ENCODE results near the gene ARL6IP4.

Gene ARL6IP4

DNA sequence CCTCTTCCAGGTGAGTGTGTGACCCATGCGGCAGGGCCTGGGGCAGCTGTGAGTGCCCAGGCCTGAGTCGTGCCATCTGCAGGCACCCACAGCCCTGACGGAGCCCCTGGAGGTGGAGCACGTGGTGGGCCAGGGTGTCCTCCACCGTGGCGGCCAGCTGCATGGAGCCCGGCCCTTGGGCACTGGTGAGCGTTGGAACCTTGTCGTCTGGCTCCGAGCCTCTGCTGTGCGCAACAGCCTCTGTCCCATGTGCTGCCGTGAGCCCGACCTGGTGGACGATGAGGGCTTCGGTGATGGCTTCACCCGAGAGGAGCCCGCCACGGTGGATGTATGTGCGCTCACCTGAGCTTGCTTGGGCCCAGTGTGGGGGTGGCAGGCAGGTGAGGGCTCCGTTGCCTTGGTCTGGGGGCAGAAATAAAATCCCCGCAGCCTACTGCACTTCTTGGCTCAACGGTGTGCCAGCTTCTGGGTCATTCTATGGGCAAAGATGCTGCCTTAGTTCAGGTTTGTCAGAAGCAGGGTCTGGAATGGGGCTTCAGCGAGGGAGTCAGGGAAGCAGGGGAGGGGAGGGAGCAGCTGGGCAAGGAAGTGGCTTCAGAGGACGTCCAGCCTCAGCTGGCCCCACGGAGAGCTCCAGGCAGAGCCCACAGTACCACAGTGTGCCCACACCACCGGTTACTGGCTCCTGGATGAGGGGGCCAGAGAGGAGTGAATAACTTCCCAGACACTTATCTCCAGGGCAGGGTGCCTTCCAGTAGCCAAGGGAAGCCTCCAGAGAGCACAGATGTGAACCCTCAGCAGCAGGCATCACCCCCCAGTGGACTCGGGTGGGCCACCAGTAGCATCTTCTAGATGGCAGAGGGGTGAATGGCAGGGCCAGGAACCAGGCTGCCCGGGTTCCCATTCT lies 1.2 kb upstream of the ARL6IP4 start:
- no peak for DNase-seq

DNA sequence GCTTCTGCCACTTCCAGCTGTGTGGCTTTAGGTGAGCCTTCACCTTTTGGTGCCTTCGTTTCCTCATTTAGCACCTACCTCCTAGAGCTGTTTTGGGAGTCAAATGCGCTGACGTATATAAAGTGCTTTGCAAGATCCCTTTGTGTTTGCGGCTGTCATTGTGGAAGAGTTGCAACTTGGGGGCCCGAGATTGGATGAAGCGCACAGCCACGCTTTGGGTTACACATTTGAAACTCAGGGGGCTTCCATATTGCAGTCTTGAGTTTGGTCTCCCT lies 636 bp upstream of the ARL6IP4 start:
- DNase-seq, result no peak

DNA sequence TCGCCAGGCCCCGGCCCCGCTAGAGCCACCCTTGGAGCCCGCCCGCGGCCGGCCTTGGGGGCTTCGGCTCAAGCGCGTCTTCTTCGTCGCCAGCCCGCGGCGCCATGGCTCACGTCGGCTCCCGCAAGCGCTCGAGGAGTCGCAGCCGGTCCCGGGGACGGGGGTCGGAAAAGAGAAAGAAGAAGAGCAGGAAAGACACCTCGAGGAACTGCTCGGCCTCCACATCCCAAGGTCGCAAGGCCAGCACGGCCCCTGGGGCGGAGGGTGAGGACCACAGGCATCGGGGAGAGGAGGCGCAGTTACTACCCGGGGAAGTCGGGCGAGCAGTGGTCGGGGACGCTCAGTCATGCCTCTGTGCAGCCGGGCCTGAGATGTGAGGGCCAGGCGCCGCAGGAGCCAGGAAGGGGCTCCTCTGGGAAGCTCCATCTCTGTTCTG lies 573 bp downstream of the ARL6IP4 start:
- DNase-seq, result no peak

DNA sequence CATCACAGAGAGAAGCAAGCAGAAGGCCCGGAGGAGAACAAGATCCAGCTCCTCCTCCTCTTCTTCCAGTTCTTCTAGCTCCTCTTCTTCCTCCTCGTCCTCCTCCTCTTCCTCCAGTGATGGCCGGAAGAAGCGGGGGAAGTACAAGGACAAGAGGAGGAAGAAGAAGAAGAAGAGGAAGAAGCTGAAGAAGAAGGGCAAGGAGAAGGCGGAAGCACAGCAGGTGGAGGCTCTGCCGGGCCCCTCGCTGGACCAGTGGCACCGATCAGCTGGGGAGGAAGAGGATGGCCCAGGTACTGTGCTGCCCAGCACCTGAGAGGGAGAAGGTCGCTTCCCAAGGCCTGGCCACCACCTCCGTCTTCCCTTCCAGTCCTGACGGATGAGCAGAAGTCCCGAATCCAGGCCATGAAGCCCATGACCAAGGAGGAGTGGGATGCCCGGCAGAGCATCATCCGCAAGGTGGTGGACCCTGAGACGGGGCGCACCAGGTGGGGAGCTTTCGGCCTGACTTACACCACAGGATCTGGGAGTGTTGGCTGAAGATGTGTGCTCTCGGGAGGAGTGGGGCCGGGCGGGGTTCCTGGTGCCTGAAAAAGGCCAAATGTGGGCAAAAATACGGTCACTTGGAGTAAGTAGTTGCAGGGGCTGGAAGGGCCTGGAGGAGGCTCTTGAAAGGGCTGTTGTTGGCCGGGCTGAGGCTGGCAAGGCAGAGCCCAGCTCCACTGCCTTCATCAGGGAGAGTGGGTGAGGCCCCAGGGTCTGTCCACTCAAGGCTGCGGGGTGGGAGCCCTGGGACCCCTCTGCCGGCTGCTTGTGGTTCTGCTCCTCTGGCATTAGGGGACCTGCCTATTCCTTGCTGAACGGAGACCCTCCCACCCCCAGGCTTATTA lies 1.4 kb downstream of the ARL6IP4 start:
- no peak for DNase-seq

DNA sequence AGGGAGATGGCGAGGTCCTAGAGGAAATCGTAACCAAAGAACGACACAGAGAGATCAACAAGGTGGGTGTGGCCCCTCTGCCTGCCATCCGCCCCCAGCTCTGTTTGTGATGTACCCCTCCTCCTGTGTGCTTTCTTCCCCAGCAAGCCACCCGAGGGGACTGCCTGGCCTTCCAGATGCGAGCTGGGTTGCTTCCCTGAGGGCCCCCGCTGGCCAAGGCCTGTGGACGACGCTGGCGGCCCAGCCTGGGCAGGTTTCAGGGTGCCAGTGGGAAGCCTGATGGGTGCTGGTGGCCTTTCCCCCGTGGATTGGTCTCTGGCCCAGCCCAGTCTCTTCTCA lies 2.0 kb downstream of the ARL6IP4 start:
- DNase-seq, result no peak

DNA sequence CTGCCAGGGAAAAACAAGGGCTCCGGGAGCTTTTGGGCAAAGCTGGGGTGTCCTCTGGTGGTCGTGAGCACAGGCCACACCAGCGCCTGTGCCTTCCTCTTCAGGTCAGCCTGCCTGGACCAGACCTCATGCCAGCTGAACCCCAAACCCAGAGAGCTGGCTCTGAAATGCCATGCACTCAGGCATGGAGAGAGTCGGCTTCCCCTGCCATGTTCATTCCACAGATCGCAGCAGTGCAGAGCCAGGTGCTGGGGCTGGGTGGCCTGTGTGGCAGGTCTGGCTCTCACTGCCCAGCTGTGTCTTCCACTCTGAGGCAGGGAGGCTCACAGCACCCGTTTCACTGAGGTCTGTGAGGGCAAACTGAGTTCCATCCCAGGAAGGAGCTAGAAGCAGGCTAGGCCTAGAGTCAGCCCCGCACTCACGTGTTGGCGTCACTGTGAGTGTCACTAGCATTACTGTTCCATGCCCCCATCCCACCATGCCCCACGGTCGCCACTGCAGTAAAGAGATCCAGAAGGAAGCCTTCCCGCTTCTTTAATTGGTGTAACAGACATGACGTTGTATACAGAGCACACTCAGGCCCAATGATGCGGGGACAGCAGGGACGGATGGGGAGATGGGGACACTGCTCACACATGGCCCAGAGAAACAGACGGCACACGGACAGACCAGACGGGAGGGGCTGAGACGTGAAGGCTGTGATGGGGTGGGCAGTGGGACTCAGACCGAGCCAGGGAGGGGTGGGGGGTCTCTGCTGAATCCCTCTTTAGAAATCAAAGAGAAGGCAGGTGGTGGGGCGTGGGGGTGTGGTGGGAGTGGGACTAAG lies 2.7 kb downstream of the ARL6IP4 start:
- no peak for DNase-seq

DNA sequence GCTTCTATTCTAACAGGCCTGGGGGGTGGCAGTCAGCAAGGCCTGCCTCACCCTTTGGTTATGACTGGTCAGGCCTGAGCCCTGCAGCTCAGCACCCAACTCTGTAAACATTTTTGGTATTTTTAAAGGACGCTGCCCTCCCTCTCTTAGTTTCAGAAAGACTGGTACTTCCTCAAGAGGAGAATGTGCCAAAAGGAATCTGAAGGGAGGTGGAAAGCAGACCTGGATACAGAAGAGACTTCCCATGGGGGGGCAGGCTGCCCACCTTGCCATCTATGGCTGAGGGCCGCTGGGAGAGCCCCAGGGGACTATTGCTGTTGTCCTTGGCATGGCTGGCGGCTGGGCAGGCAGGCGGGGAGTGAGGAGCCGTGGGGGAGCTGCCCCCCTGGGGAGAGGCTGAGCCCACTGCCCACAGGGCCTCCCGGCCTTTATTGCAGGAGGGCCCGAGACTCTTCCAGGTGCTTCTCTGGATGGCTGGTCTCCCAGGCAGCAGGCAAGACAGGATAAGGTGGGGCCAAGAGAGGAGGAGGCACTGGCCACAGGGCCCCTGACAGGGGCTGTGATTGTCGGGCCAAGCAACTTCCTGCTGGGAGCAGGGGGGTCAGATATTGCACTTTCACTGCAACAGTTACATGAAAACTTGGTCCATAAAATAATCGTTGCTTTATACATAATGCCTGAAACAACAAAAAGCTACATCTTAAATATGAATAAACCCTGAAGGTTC lies 3.5 kb downstream of the ARL6IP4 start:
- DNase-seq, result no peak

DNA sequence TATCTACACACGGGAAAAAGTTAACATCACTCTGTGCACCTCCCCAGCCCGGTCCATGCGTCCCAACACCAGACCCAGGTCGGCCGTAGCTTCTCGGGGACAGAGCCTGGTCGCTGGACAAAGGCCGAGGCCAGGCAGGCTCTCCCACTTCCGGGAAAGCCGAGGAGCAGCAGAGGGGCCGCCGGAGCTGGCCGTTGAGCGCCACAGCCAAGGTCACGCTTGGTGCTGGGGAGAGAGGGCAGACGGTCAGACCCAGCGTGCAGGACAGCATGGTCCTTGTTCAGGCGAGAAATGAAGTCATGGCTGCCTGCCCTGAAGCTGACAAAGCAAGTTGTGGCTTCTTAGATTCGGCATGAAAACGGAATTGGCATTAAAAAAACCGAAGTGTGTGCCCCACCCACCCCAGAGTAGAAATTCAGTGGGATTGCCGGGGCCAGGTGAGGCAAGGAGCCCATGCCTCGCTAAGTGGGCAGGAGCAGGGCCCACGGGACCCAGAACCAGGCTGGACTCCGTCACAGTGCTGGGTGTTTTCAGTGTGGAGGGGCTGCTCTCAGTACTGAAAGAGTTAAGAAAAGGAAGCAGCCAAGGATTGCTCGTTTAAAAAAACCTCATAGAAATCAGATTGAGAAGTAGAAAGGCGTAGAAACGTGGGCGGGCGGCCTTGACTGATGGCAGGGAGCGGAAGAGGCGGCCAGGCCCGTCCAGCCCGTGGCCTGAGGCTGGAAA lies 4.3 kb downstream of the ARL6IP4 start:
- no peak for DNase-seq

DNA sequence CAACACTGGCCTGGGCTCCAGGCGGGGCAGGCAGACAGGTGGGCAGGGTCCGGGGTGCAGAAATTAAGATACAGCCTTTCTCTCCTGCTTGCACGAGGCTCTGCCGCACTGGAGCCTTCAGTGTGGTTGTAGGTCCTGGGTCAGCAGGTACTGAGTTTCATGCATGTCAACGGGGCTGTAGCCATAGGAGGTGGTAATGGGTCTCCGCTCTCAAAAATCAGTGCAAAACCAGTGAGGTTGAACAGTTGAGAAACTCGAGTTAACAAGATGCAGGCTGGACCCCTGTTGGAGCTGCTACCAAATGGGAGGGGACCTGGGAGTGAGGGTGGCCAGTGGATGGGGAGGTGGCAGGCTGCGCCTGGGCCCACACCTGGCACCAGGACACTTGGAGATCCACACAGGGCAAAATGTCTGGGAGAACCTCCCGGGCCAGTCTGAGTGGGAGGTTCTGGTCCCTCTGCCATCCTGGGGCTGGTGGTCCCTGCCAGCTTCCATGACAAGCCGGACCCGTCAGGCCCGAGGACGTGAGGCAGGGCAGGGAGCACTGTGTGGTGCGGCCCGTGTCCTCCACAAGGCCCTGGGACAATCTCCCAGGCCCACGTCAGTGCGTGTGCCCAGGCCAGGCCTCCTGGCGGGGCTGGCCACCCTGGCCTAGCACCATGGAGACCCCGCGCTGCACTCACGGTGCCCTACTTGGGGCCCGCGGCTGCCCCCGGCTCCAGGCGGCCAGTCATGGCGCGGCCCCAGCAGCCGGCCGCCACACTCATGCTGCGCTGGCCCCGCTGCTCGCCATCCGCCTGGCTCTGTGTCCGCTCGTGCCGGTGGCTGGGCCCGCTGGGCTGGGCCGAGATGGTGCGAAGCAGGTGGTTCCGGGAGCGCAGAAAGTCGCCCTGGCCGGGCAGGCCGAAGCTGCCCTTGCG lies 5.1 kb downstream of the ARL6IP4 start:
- DNase-seq, result no peak

DNA sequence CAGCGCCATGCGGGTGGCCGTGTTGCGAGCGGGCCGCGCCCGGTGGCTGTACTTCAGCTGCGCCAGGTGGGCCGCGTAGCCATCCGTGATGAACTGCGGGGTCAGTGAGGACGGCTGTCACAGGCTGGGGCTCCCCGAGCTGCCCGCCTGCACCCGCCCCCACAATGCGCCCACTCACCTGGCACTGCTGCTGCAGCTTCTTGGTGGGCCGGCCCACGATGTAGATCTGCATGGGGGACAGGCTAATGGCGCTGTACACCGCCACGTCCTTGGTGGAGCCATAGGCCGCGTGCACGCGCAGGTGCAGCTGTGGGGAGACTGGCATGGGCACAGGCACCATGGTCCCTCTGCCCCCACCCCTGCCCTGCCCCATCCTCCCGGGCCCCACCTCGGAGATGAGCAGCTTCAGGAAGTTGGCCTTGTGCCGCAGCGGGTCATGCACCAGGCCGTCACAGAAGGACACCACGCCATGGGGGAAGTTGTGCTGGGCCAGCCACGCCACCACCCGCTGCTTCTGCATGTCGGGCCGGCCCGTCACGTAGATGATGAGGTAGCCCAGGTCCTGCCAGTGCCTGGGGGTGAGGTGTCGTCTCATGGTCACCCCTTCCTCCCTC lies 5.9 kb downstream of the ARL6IP4 start:
- no peak for DNase-seq

DNA sequence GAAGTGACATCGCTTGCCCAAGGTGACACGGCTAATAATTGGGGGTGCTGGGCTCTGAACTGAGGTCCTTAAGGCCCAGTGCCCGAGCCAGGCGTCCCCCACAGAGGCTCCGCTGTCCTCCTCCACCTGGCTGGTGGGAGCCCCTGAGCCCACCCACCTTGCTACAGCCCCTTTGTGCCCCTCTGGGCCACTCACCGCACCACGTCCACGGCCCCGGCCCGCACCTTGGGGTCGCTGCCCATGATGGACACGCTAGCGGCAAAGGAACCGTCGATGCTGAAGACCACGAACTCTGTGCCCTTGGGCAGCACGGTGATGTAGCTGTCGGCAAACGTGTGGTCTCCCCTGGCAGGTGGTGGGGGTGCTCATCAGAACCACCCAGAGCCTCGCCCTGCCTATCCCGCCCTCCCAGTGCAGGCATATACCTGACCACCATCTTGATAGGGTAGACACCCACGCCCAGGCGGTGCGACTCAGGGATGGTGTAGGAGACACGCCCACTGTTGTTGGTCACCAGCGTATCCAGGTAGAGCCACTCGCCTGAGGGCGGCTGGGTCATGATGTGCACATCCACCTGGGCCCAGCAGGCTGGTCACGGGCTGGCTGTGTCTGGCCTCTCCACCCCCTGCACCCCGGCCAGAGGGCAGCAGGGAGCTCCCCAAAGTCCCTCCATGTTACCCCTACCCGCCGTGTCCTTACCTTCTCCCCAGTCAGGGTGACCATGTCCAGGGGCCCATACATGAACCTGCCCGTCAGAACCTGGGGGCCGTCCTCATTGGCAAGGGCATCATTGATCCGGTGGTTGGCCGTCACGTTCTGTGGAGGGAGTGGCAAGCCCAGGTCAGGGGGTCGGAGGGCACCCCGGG lies 6.8 kb downstream of the ARL6IP4 start:
- DNase-seq, result no peak

DNA sequence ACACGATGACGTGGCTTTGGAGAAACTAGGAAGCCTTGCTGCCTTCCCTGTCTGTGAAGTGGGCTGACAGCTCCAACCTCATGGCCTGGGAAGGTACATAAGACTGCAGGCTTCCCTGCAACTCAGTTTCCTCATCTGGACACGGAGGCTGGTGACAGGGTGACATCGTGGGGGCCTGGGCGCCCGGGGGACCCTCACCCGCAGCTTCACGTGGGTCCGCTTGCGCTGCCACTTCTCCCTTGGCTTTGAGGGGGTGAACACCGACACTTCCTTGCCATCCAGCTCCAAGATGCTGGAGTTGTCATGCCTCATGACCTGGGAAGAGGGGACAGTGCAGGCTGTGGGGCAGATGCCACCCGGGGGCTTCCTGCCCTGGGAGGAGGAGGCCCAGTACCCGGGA lies 7.6 kb downstream of the ARL6IP4 start:
- no peak for DNase-seq

DNA sequence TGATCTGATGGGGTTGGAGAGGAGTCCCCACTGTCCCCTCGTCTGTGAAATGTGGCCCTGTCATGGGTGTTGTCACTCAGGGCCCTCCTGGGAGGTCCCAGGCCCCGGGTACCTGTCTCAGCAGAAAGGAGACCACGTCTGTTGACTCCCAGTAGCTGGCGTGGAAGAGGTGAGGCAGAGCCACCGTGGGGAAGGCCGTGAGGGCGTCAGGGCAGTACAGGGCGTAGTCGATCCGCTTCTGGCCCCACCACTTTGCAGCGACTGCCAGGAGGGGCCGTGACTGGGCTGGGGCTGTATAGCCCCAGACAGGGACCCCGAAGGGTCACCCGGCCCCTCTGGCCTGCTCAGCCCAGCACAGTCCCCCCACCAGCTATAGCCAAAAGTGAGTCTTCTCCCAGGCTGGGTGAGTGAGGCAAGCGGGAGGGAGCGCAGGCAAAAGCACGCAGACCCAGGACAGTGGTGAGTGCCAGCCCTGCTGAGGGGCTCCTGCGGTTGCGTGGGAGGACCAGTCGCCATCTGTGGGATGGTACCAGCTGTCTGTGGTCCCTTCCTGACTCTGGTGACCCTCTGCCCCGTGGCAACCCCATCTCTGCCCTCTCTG lies 8.2 kb downstream of the ARL6IP4 start:
- DNase-seq, result no peak

DNA sequence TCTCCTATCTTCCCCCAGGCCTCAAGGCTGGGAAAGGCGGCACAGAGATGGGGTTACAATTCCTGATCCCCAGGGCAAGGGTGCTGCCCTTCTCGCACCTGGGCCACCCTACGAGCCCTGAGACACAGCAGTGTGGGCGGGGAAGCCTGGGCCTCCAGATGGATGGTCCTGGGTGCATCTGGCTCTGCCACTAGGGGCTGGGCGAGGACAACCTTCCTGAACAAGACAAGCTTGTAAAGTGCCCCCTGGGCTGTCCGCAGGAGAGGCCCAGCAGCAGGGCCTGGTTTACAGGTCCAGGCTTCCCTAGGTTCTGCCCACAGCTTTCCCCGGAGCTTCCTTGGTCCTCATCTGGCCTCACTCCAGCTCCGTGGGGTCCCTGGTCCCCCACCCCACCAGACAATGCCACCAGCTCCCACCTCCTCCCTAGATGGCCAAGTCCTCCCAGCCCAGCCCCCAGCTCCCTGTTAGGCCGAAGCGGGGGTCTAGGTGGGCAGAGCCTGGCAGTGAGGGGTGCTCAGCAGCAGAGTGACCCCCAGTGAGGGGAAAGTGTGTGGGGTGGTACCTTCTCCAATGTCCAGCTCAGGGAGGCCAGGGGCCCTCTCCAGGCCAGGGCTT lies 8.9 kb downstream of the ARL6IP4 start:
- no peak for DNase-seq

DNA sequence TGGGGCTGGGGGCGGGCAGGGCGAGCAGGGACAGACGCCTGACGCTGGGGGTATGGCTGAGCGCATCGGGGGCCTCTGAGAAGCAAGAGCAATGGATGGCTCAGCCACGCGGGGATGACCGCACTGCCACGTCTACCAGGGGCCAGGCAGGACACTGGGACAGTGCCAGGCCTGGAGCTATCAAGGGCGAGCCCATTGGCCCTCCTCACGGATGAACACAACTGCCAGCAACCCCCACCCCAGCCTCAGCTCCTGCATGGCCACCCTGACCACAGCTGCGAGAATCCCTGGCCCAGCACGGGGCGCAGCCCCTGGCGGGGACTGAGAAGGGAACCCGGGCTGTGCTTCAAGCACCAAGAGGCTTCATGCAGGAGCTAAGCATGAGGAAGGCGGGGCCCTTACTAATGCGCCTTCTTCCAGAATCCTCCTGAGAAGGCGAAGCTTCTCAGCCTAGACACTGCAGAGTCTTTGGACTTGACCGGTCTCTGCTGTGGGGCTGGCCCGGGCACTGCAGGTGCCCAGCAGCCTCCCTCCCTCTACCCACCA lies 9.5 kb downstream of the ARL6IP4 start:
- no peak for DNase-seq

DNA sequence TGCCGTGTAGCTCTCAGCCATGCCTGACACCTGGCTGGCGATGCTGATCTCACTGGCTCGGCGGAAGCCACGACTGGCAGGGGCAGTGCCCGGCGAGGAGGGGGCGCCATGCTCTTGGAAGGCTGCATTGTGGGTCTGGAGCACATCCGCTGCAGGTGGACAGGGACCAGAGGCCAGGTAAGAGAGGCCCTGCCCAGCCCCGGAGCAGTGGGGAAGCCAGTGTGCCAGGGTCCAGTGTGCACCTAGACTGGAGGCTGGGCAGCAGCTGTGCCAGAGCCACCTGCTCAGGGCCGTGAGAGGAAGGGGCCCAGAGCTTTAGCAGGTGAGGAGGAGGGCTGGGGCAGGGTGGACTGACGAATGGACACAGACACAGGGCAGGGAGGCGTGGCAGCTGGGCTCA lies 10.1 kb downstream of the ARL6IP4 start:
- no peak for DNase-seq

DNA sequence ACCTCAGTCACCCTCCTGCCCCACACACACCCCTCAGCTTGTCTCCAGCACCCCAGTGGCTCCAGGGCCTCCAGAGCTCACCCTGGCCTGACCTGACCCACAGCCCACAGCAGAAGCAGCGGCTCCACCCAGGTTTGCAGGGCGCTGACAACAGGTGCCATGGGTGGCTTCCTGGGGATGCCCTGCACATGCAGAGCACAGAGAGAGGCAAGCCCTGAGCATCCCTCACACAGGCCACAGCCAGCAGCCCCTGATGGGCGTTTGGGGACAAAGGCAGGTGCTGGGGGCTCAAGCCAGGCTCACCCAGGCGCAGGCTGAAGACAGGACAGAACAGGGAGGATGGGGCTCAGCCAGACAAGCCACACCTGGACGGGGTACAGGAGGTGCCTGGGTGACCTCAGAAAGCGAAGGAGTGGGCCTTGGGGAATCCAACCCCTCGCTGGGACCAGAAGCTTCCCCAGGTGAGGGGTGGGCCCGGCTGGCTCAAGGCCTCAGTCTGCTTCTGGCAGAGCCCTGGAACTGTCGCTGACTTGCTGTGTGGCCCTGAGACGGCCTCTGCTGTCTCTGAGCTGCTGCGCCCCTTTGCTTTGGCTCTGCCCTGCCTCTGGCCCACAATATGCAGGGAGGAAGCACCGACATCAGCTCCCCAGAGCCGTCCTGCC lies 10.6 kb downstream of the ARL6IP4 start:
- DNase-seq, result no peak
